ENCODE results near the gene ANKRD33.
A peak's percentile ranks its signal among the peaks of the same experiment; 100 is the strongest.
"Not testable (repeated sequence)": the region's sequence is repeated elsewhere in the genome, so short reads cannot be mapped to it uniquely, and the experiment has no call there.

Gene ANKRD33

GRCh38 chr12:51879102-51879501, 8.8 kb upstream of the ANKRD33 start:
- no peak for DNase-seq (ENCODE audit: low spot score)

GRCh38 chr12:51883295-51883694, 4.6 kb upstream of the ANKRD33 start:
- no peak for DNase-seq (ENCODE audit: low spot score)

GRCh38 chr12:51883998-51884675, 3.8 kb upstream of the ANKRD33 start:
- DNase-seq (ENCODE audit: low spot score) = no peak

- DNase-seq (ENCODE audit: low spot score) = peak; percentile 27
Measured at GRCh38 chr12:51884676-51885229, 3.1 kb upstream of the ANKRD33 start.

GRCh38 chr12:51885294-51886020, 2.4 kb upstream of the ANKRD33 start:
- DNase-seq (ENCODE audit: low spot score) = not testable (repeated sequence)

GRCh38 chr12:51886021-51886710, 1.7 kb upstream of the ANKRD33 start:
- no peak for DNase-seq (ENCODE audit: low spot score)

- no peak for DNase-seq (ENCODE audit: low spot score)
Measured at GRCh38 chr12:51888316-51889215, 663 bp downstream of the ANKRD33 start.

GRCh38 chr12:51889216-51890132, 1.6 kb downstream of the ANKRD33 start:
- no peak for DNase-seq (ENCODE audit: low spot score)

GRCh38 chr12:51890133-51890464, 2.2 kb downstream of the ANKRD33 start:
- no peak for DNase-seq (ENCODE audit: low spot score)

GRCh38 chr12:51890511-51891171, 2.7 kb downstream of the ANKRD33 start:
- DNase-seq (ENCODE audit: low spot score) = no peak

- no peak for DNase-seq (ENCODE audit: low spot score)
Measured at GRCh38 chr12:51891843-51892242, 3.9 kb downstream of the ANKRD33 start.

GRCh38 chr12:51893786-51894185, 5.9 kb downstream of the ANKRD33 start:
- no peak for DNase-seq (ENCODE audit: low spot score)

- DNase-seq (ENCODE audit: low spot score) = no peak
Measured at GRCh38 chr12:51895378-51896135, 7.7 kb downstream of the ANKRD33 start.

GRCh38 chr12:51896236-51896635, 8.3 kb downstream of the ANKRD33 start:
- DNase-seq (ENCODE audit: low spot score) = no peak

- DNase-seq (ENCODE audit: low spot score) = no peak
Measured at GRCh38 chr12:51897181-51897580, 9.3 kb downstream of the ANKRD33 start.

- no peak for DNase-seq (ENCODE audit: low spot score)
Measured at GRCh38 chr12:51898506-51898905, 10.6 kb downstream of the ANKRD33 start.

GRCh38 chr12:51898937-51899336, 11.0 kb downstream of the ANKRD33 start:
- no peak for DNase-seq (ENCODE audit: low spot score)

GRCh38 chr12:51900323-51900889, 12.5 kb downstream of the ANKRD33 start:
- no peak for DNase-seq (ENCODE audit: low spot score)
